Measurements from ENCODE around the gene APBA1.

APBA1 gene

GRCh38 chr9:69516353-69517322 is 155.5 kb downstream of the APBA1 start:
- no peak for DNase-seq

- DNase-seq: no peak
These were observed 156.4 kb downstream of the APBA1 start for GRCh38 chr9:69515810-69516209.

- no peak for DNase-seq
These were observed 158.9 kb downstream of the APBA1 start for GRCh38 chr9:69513141-69513820.

GRCh38 chr9:69504058-69504457 is 168.1 kb downstream of the APBA1 start:
- DNase-seq: no peak

- no peak for DNase-seq
These were observed 169.4 kb downstream of the APBA1 start for GRCh38 chr9:69502671-69503301.

GRCh38 chr9:69500896-69501295 is 171.3 kb downstream of the APBA1 start:
- no peak for DNase-seq

GRCh38 chr9:69499959-69500358 is 172.2 kb downstream of the APBA1 start:
- DNase-seq: no peak

- DNase-seq: no peak
These were observed 172.8 kb downstream of the APBA1 start for GRCh38 chr9:69499407-69499806.

- DNase-seq: no peak
These were observed 173.7 kb downstream of the APBA1 start for GRCh38 chr9:69498470-69498869.

- no peak for DNase-seq
These were observed 174.4 kb downstream of the APBA1 start for GRCh38 chr9:69497816-69498215.

- no peak for DNase-seq
These were observed 175.2 kb downstream of the APBA1 start for GRCh38 chr9:69496846-69497450.

- DNase-seq: no peak
These were observed 176.9 kb downstream of the APBA1 start for GRCh38 chr9:69495296-69495695.

- no peak for DNase-seq
These were observed 177.4 kb downstream of the APBA1 start for GRCh38 chr9:69494763-69495162.

GRCh38 chr9:69494208-69494607 is 178.0 kb downstream of the APBA1 start:
- DNase-seq: no peak

GRCh38 chr9:69486498-69486897 is 185.7 kb downstream of the APBA1 start:
- DNase-seq: no peak

- no peak for DNase-seq
These were observed 186.7 kb downstream of the APBA1 start for GRCh38 chr9:69485466-69485865.

- DNase-seq: no peak
These were observed 188.2 kb downstream of the APBA1 start for GRCh38 chr9:69483886-69484422.

GRCh38 chr9:69476797-69477196 is 195.4 kb downstream of the APBA1 start:
- DNase-seq: no peak

- DNase-seq: no peak
These were observed 196.2 kb downstream of the APBA1 start for GRCh38 chr9:69476016-69476415.

GRCh38 chr9:69474821-69475220 is 197.3 kb downstream of the APBA1 start:
- no peak for DNase-seq

- peak; percentile 1 for DNase-seq
These were observed 200.0 kb downstream of the APBA1 start for GRCh38 chr9:69472101-69472620.

GRCh38 chr9:69471433-69471832 is 200.7 kb downstream of the APBA1 start:
- DNase-seq: peak; percentile 15

All from NCI-H1092 treated with DMSO at 0.1 percent for 48 hours (cell line).